H9 (cell line): ENCODE results near the gene STK24. TPM values are rescaled to one million over a fixed set of nuclear protein-coding genes. Genes with fewer than 3 reads are reported as not detected.

Experiments
- DNase-seq: peaks from one replicate; pipeline ENCODE4 v3.0.0-alpha.2; 2017
- H2AFZ ChIP-seq: one replicate; pipeline ENCODE4 v1.6.1; 2013; ENCODE audit warnings: mild to moderate bottlenecking, low read length, control low read depth, moderate library complexity
- H2AK5ac ChIP-seq: 2 replicates; pipeline ENCODE4 v1.6.1; 2013; ENCODE audit warnings: low read length, control low read depth, mixed read lengths; ENCODE audit not compliant: insufficient read length
- H2BK120ac ChIP-seq: one replicate; pipeline ENCODE4 v1.6.1; 2013; ENCODE audit warnings: low read depth, mild to moderate bottlenecking, low read length, control low read depth, inconsistent platforms; ENCODE audit not compliant: poor library complexity, severe bottlenecking
- H2BK12ac ChIP-seq: 2 replicates; pipeline ENCODE4 v1.6.1; 2013; ENCODE audit warnings: low read length, control low read depth, mixed read lengths, low read depth; ENCODE audit not compliant: insufficient read length
- H2BK15ac ChIP-seq: 2 replicates; pipeline ENCODE4 v1.6.1; 2013; ENCODE audit warnings: low read depth, low read length, control low read depth
- H2BK20ac ChIP-seq: one replicate; pipeline ENCODE4 v1.6.1; 2013; ENCODE audit warnings: low read depth, mild to moderate bottlenecking, low read length, control low read depth, inconsistent platforms; ENCODE audit not compliant: poor library complexity, severe bottlenecking
- H2BK5ac ChIP-seq: 2 replicates; pipeline ENCODE4 v1.6.1; 2013; ENCODE audit warnings: low read length, control low read depth, mixed read lengths; ENCODE audit not compliant: insufficient read length
- H3K14ac ChIP-seq: 2 replicates; pipeline ENCODE4 v1.6.1; 2013; ENCODE audit warnings: low read length, control low read depth; ENCODE audit not compliant: insufficient read depth
- H3K18ac ChIP-seq: 2 replicates; pipeline ENCODE4 v1.6.1; 2013; ENCODE audit warnings: low read depth, mild to moderate bottlenecking, mixed read lengths, low read length, control low read depth; ENCODE audit not compliant: insufficient read length
- H3K23ac ChIP-seq: 2 replicates; pipeline ENCODE4 v1.6.1; 2013; ENCODE audit warnings: low read length, control low read depth, mixed read lengths, low read depth; ENCODE audit not compliant: insufficient read length
- H3K23me2 ChIP-seq: 2 replicates; pipeline ENCODE4 v1.6.1; 2013; ENCODE audit warnings: low read depth, mild to moderate bottlenecking, mixed read lengths, low read length, control low read depth; ENCODE audit not compliant: insufficient read length, poor library complexity, severe bottlenecking
- H3K27ac ChIP-seq: 2 replicates; pipeline ENCODE4 v1.5.1; 2013; ENCODE audit warnings: low read length, control low read depth, mixed read lengths, low read depth; ENCODE audit not compliant: insufficient read length
- H3K27me3 ChIP-seq: 2 replicates; pipeline ENCODE4 v1.6.1; 2013; ENCODE audit warnings: low read length, control low read depth, inconsistent platforms; ENCODE audit not compliant: insufficient read depth
- H3K4ac ChIP-seq: 2 replicates; pipeline ENCODE4 v1.6.1; 2013; ENCODE audit warnings: low read depth, mild to moderate bottlenecking, control low read depth, inconsistent platforms, low read length, moderate library complexity
- H3K4me1 ChIP-seq: 2 replicates; pipeline ENCODE4 v1.6.1; 2013; ENCODE audit warnings: low read length, control low read depth, inconsistent platforms; ENCODE audit not compliant: insufficient read depth
- H3K4me2 ChIP-seq: 2 replicates; pipeline ENCODE4 v1.6.1; 2013; ENCODE audit warnings: low read length, control low read depth, mixed read lengths; ENCODE audit not compliant: insufficient read length, insufficient read depth
- H3K56ac ChIP-seq: 2 replicates; pipeline ENCODE4 v1.6.1; 2013; ENCODE audit warnings: low read depth, mild to moderate bottlenecking, mixed read lengths, low read length, control low read depth; ENCODE audit not compliant: insufficient read length
- H3K79me1 ChIP-seq: 2 replicates; pipeline ENCODE4 v1.6.1; 2013; ENCODE audit warnings: low read depth, mild to moderate bottlenecking, moderate library complexity, low read length, control low read depth, inconsistent platforms; ENCODE audit not compliant: insufficient read depth, poor library complexity, severe bottlenecking
- H3K79me2 ChIP-seq: 2 replicates; pipeline ENCODE4 v1.6.1; 2013; ENCODE audit warnings: low read length, control low read depth, inconsistent platforms; ENCODE audit not compliant: insufficient read depth
- H3K9ac ChIP-seq: 2 replicates; pipeline ENCODE4 v1.6.1; 2013; ENCODE audit warnings: low read length, control low read depth, mixed read lengths; ENCODE audit not compliant: insufficient read length; ENCODE audit errors: extremely low read depth
- H3K9me3 ChIP-seq: one replicate; pipeline ENCODE4 v1.6.1; 2013; ENCODE audit warnings: low read depth, low read length, inconsistent platforms; ENCODE audit not compliant: control insufficient read depth
- H3T11ph ChIP-seq: one replicate; pipeline ENCODE4 v1.6.1; 2013; ENCODE audit warnings: mild to moderate bottlenecking, low read length, control low read depth, inconsistent platforms
- H4K20me1 ChIP-seq: one replicate; pipeline ENCODE4 v1.6.1; 2013; ENCODE audit not compliant: control insufficient read depth, insufficient read length, insufficient read depth
- H4K5ac ChIP-seq: 2 replicates; pipeline ENCODE4 v1.6.1; 2013; ENCODE audit warnings: low read depth, mild to moderate bottlenecking, mixed read lengths, low read length, control low read depth; ENCODE audit not compliant: insufficient read length
- H4K8ac ChIP-seq: replicated peaks from 2 replicates; pipeline ENCODE4 v1.6.1; 2013; ENCODE audit warnings: low read length, control low read depth, mixed read lengths, low read depth; ENCODE audit not compliant: insufficient read length
- H4K91ac ChIP-seq: 2 replicates; pipeline ENCODE4 v1.6.1; 2013; ENCODE audit warnings: low read depth, mild to moderate bottlenecking, moderate library complexity, mixed read lengths, low read length, control low read depth; ENCODE audit not compliant: insufficient read length
- H3K27ac Mint-ChIP-seq, 3 experiments: 2 replicates in 2 of 3; 3 replicates in 1 of 3; pipeline ENCODE4 v1.8.0; 2020 to 2021; ENCODE audit warnings: mixed read lengths in 3 of 3, mild to moderate bottlenecking in 1 of 3, moderate library complexity in 1 of 3
- H3K27me3 Mint-ChIP-seq: 2 replicates; pipeline ENCODE4 v1.8.0; 2021; ENCODE audit warnings: low read depth, mild to moderate bottlenecking, moderate library complexity, mixed read lengths
- H3K36me3 Mint-ChIP-seq, 3 experiments: 2 replicates in 2 of 3; 3 replicates in 1 of 3; pipeline ENCODE4 v1.8.0; 2020 to 2021; ENCODE audit warnings: low read depth in 3 of 3, mixed read lengths in 3 of 3; ENCODE audit not compliant: insufficient read depth in 1 of 3
- H3K4me1 Mint-ChIP-seq, 2 experiments: 2 replicates each; pipeline ENCODE4 v1.8.0; 2020; ENCODE audit warnings: mixed read lengths in 2 of 2
- H3K4me3 Mint-ChIP-seq, 2 experiments: 2 replicates in 1 of 2; 3 replicates in 1 of 2; pipeline ENCODE4 v1.8.0; 2020 to 2021; ENCODE audit warnings: mild to moderate bottlenecking in 2 of 2, mixed read lengths in 2 of 2, moderate library complexity in 1 of 2
- H3K9me3 Mint-ChIP-seq, 2 experiments: 2 replicates in 1 of 2; 3 replicates in 1 of 2; pipeline ENCODE4 v1.8.0; 2020; ENCODE audit warnings: mild to moderate bottlenecking in 2 of 2, mixed read lengths in 2 of 2, moderate library complexity in 1 of 2
- WGBS: extraction: QIAGEN DNeasy Blood & Tissue Kit; methylation state at CpG from one replicate; pipeline ENCODE4 v1.1.7; 2013; ENCODE audit warnings: missing lambda C conversion rate, low lambda C conversion rate, mixed read lengths; ENCODE audit not compliant: insufficient read length; ENCODE audit errors: extremely low coverage; 5-methylcytosine and 5-hydroxymethylcytosine counted together
- total RNA-seq: library from RNA; stranded (reverse); gene quantifications from 2 replicates; pipeline ENCODE4 v1.2.1, GENCODE V29; 2021
- TF ChIP-seq, protein P1 (sequence below): fragments of 200-600 bp; sonication (generic); conservative IDR thresholded peaks from 3 replicates; pipeline ENCODE4 v1.8.0; 2021; ENCODE audit warnings: antibody characterized with exemption, mild to moderate bottlenecking

The STK24 gene
- total RNA-seq, 1 experiment from 2014 or later = 134 TPM

DNA sequence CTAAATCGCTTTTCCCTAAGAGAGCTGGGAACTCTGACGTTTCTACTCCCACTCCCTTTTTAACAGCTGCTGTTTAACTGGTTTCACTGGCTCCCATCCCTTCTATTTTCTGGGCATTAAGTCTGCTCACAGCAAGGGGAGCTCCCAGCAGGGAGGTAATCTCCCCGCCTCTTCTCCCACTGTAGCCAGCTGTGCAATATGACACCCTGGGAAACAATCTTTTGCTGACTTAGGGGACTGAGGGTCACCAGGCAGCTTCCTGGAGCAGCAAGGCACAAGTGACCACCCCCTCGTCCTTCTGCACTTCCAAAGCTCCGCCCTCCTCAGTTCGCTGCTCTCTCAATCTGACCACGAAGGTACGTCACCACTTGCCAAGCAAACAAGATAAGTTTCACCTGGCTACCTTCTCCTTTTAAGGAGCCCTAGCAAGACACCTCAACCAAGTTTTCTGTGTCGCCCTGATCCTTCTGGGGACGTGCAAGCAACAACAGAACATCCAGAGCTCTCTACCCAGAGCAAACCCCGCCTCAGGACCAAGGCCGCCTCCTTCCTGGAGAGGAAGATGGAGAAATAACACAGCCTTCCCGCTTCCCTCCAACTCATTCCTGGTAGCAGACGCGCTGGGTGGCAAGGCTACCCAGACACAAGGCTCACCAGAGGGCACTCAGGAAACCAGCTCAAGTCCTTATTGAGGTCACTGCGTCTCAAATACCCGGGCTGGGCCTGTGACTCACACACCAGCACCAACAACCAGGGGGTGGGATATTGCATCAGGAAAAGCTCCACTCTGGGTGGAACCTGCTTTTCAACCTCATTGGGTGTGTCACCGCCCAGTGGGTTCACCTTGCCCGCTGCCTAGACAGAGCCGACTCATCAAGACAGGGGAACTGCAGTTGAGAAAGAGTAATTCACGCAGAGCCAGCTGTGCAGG lies 92.4 kb downstream of the STK24 start:
- no peaks in the 10 kb centered on the region for H3K23me2 ChIP-seq
- no peak overlapping the region for H3T11ph ChIP-seq
- peak overlapping the region; percentile 26 for H3K4me2 ChIP-seq
- Mint-ChIP-seq H3K4me3 (peak overlapping the region; percentile 51 to 66), H3K4me1 (peaks cover 75 to 81% of the 10 kb centered on the region in 2 experiments), H3K9me3 (no peaks in the 10 kb centered on the region), H3K36me3 (peaks cover 0 to 9% (median 4%) of the 10 kb centered on the region in 3 experiments; a peak in 4 of 7 replicates), H3K27ac (peak overlapping the region; percentile 86 to 98 (median 96)), H3K27me3 (no peaks in the 10 kb centered on the region)
- no peaks in the 10 kb centered on the region for H3K27me3 ChIP-seq
- no peak overlapping the region for H2BK15ac ChIP-seq
- peak overlapping the region; percentile 41; the same call in 1 of the 2 replicates for H3K14ac ChIP-seq
- H2AFZ ChIP-seq = no peak overlapping the region
- H3K27ac ChIP-seq = peak overlapping the region; percentile 47
- H3K79me1 ChIP-seq = peaks cover 13% of the 10 kb centered on the region
- H4K20me1 ChIP-seq = no peaks in the 10 kb centered on the region
- WGBS = no CpG with 5 or more reads among the region's 21 CpGs
- H4K5ac ChIP-seq = no peak overlapping the region
- peak overlapping the region; percentile 7 for H2BK120ac ChIP-seq
- no peak overlapping the region for H3K56ac ChIP-seq
- peaks cover 7% of the 10 kb centered on the region; the same call in 1 of the 2 replicates for H3K4me1 ChIP-seq
- peak overlapping the region; percentile 31 for H3K18ac ChIP-seq
- no peak overlapping the region for H2AK5ac ChIP-seq
- H4K8ac ChIP-seq = no peak overlapping the region
- no peak overlapping the region for H3K9ac ChIP-seq
- H3K23ac ChIP-seq = no peak overlapping the region
- H2BK5ac ChIP-seq = no peak overlapping the region
- TF ChIP-seq, protein P1, sequence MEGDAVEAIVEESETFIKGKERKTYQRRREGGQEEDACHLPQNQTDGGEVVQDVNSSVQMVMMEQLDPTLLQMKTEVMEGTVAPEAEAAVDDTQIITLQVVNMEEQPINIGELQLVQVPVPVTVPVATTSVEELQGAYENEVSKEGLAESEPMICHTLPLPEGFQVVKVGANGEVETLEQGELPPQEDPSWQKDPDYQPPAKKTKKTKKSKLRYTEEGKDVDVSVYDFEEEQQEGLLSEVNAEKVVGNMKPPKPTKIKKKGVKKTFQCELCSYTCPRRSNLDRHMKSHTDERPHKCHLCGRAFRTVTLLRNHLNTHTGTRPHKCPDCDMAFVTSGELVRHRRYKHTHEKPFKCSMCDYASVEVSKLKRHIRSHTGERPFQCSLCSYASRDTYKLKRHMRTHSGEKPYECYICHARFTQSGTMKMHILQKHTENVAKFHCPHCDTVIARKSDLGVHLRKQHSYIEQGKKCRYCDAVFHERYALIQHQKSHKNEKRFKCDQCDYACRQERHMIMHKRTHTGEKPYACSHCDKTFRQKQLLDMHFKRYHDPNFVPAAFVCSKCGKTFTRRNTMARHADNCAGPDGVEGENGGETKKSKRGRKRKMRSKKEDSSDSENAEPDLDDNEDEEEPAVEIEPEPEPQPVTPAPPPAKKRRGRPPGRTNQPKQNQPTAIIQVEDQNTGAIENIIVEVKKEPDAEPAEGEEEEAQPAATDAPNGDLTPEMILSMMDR = no peak
- DNase-seq = peak; percentile 91
- no peak overlapping the region for H2BK20ac ChIP-seq
- no peak overlapping the region for H2BK12ac ChIP-seq
- peaks cover 26% of the 10 kb centered on the region; the same call in 1 of the 2 replicates for H3K79me2 ChIP-seq
- no peak overlapping the region; the same call in 1 of the 2 replicates for H3K4ac ChIP-seq
- no peaks in the 10 kb centered on the region for H3K9me3 ChIP-seq
- H4K91ac ChIP-seq = no peak overlapping the region
